Esophagus (tissue), 2 donors: Measurements from ENCODE around the gene SLC5A12. TPM values are rescaled to one million over a fixed set of nuclear protein-coding genes. Genes with fewer than 3 reads are reported as not detected.

Experiments used
- H3K27ac ChIP-seq, 2 donors: one replicate each; pipeline ENCODE4 v1.5.1; 2013; ENCODE audit warnings: low read depth in 2 of 2, mild to moderate bottlenecking in 2 of 2, inconsistent platforms in 1 of 2, low read length in 1 of 2, moderate library complexity in 1 of 2
- H3K27me3 ChIP-seq, 2 donors: one replicate each; pipeline ENCODE4 v1.6.1; 2013; ENCODE audit warnings: low read length in 2 of 2, control low read depth in 1 of 2, mild to moderate bottlenecking in 1 of 2; ENCODE audit not compliant: insufficient read depth in 2 of 2, control insufficient read depth in 1 of 2
- H3K36me3 ChIP-seq, 2 donors: one replicate each; pipeline ENCODE4 v1.6.1; 2013; ENCODE audit warnings: low read length in 1 of 2; ENCODE audit not compliant: control insufficient read depth in 2 of 2, insufficient read depth in 2 of 2
- H3K4me1 ChIP-seq, 2 donors: one replicate each; pipeline ENCODE4 v1.6.1; 2013; ENCODE audit warnings: low read length in 1 of 2; ENCODE audit not compliant: control insufficient read depth in 2 of 2, insufficient read depth in 2 of 2
- H3K4me3 ChIP-seq, 2 donors: one replicate each; pipeline ENCODE4 v1.5.1; 2013; ENCODE audit warnings: low read length in 2 of 2, mild to moderate bottlenecking in 2 of 2, low read depth in 1 of 2, moderate library complexity in 1 of 2
- H3K9me3 ChIP-seq, 2 donors: one replicate each; pipeline ENCODE4 v1.6.1; 2013; ENCODE audit warnings: mild to moderate bottlenecking in 2 of 2, low read depth in 1 of 2, low read length in 1 of 2, moderate library complexity in 1 of 2; ENCODE audit not compliant: control insufficient read depth in 2 of 2, insufficient read depth in 1 of 2
- WGBS, 2 donors: extraction: QIAGEN DNeasy Blood & Tissue Kit; methylation state at CpG; one replicate each; pipeline ENCODE4 v1.1.7; 2013; 5-methylcytosine and 5-hydroxymethylcytosine counted together
- polyA plus RNA-seq, 2 donors: library from polyadenylated mRNA; stranded (reverse); fragments of 200-250 nt; gene quantifications; one replicate each; pipeline ENCODE4 v1.2.3, GENCODE V29; 2013
- donor health status: healthy with polysubstance abuse.
- donor health status: Bipolar disorder and iron deficiency.

Gene SLC5A12
- polyA plus RNA-seq, 2 donors = 0.02 TPM; not detected in 1

DNA sequence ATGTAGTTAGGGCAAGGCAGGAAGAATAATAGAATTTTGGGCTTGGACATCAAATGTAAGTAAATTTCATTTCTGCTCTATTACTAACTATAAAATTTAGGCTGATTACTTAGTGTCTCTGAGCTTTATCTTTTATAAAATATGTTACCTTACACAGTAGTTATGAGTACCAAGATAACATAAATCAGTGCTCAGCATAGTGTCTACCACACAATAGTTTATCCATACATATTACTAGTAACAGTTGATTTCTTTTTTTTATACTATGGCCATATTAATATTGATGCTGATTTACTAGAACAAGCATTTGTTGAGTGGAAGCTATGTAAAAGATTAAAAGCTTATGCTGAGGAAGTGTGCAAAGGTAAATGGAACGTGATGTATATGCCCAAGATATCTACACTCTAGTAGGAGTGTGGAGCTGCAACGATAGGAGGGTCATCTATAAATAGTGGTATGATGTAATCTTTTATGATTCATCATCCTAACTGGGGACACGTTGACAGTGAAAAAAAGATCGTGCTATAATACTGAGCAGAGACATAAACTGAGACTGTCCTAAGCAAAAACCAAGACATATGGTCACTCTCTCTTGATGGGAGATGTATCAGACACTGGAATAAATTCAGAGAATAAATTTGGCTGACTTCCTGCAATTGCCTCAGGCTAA, 8.7 kb upstream of the SLC5A12 start:
- Histone ChIP-seq H3K36me3 (no peaks in the 10 kb centered on the region), H3K9me3 (no peaks in the 10 kb centered on the region), H3K27me3 (no peaks in the 10 kb centered on the region), H3K27ac (no peak overlapping the region), H3K4me3 (no peak overlapping the region), H3K4me1 (no peaks in the 10 kb centered on the region)
- WGBS, 2 donors = 44 to 51% methylated on average over 4 of the region's 4 CpGs

DNA sequence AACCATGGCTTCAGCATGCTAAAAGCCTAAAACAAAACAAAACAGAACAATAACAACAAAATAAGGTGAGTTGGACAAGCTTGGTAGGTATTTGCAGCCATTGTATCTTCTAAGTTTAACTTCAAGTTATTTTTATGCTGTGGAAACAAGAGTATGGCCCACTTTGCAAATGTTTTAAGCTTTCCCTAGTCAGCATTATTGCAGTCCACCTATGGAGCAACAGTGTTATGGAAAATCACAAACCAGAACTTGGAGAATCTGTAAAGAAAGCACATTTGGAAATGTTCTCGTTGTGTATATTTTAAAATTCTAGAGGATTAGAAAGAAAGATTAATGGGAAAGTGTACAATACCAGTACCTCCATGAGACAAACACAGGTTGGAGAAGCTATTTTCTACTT, 7.4 kb upstream of the SLC5A12 start:
- whole genome bisulfite sequencing, 2 donors = 53 to 64% methylated on average over 1 of the region's 1 CpG
- Histone ChIP-seq H3K4me3 (no peak overlapping the region), H3K27ac (no peak overlapping the region), H3K27me3 (no peaks in the 10 kb centered on the region), H3K4me1 (no peaks in the 10 kb centered on the region), H3K9me3 (no peaks in the 10 kb centered on the region), H3K36me3 (no peaks in the 10 kb centered on the region)

DNA sequence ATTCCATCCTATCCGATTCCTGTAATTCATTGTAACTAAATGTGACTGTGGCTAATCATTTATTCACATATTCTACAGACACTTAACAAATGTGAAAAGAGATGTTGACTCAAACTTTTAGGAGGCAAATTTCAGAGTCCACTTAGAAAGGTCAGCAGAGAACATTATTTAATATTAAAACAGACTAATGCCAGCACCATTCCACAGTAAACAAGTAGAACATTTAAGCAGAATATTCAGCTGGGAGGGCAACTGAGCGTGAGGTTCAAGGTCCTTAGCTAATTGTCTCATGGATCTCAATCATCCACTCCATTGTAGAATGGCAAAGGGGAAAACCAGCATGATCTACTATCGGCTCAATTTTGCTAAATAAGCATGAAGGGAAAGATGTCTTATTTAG, 5.1 kb upstream of the SLC5A12 start:
- no peaks in the 10 kb centered on the region for H3K36me3 ChIP-seq
- no peaks in the 10 kb centered on the region for H3K4me1 ChIP-seq
- H3K27me3 ChIP-seq = no peaks in the 10 kb centered on the region
- H3K27ac ChIP-seq = no peak overlapping the region
- 86 to 89% methylated on average over 3 of the region's 3 CpGs for WGBS, 2 donors
- no peaks in the 10 kb centered on the region for H3K9me3 ChIP-seq
- no peak overlapping the region for H3K4me3 ChIP-seq

DNA sequence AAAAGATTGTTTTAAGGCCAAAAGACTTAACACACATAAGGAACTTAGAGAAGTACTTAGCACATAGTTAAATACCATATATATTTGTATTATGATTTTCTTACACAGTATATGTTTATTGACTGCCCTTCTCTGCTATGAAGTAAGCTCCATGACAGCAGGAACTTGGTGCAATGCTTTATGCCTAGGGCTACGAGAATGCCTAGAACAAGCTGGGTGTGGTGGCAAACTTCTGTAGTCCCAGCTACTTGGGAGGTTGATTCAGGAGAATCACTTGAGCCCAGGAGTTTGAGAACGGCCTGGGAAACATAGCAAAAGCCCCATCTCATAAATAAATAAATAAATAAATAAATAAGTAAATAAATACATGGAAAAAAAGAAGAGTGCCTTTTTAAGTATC, 1.9 kb downstream of the SLC5A12 start:
- no peak overlapping the region for H3K4me3 ChIP-seq
- 48 to 58% methylated on average over 2 of the region's 2 CpGs for WGBS, 2 donors
- no peaks in the 10 kb centered on the region for H3K27me3 ChIP-seq
- H3K9me3 ChIP-seq = no peaks in the 10 kb centered on the region
- H3K4me1 ChIP-seq = no peaks in the 10 kb centered on the region
- no peaks in the 10 kb centered on the region for H3K36me3 ChIP-seq
- no peak overlapping the region for H3K27ac ChIP-seq

DNA sequence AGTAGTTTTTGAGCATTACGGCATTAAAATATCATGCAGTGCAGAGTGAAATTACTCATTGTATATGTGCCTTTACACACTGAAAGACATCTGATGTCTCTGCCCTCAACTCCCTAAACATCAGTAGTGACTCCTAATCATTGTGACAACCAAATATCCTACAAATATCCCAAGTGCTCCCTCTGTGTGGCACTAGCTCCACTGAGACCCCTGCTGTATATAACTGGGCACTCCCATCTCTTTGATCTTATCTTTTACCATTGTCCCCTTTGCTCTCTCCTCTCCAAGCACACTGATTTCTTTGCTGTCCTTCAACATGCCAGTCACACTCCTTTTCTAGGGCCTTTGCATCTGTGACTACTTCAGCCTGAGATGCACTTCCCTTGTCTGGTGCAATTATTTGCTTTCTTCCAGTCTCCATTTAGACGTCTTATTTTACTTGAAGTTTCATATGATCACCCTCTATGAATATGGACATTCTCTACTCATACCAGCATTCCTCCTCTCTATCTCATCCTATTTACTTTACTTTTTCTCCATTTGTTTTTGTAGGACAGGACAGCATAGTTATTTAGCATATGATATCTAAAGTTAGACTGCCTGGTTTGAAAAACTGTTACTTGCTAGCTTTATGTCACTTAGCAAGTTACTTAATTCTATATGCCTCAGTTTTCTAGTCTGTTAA, 2.4 kb downstream of the SLC5A12 start:
- Histone ChIP-seq H3K36me3 (no peaks in the 10 kb centered on the region), H3K4me3 (no peak overlapping the region), H3K27me3 (no peaks in the 10 kb centered on the region), H3K9me3 (no peaks in the 10 kb centered on the region), H3K27ac (no peak overlapping the region), H3K4me1 (no peaks in the 10 kb centered on the region)
- 74 to 84% methylated on average over 2 of the region's 2 CpGs for WGBS, 2 donors

DNA sequence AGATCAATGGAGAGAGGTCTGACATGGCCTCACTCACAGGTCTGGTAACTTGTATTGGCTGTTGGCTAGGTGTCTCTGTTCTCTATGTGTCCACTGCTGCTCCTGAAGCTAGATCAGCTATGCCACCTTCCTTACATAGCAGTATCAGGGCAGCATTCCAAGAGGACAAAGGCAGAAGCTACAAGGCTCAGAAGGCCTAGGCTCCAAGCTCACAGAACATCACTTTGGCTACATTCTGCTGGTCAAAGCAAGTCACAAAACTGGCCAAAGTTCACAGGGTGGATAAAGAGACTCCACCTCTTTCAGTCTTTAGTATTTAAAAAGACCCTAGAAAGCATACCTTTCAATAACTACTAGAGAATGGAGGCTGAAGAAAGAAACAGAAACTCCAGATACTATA, 4.1 kb downstream of the SLC5A12 start:
- no peak overlapping the region for H3K4me3 ChIP-seq
- H3K27me3 ChIP-seq = no peaks in the 10 kb centered on the region
- H3K4me1 ChIP-seq = no peaks in the 10 kb centered on the region
- H3K36me3 ChIP-seq = no peaks in the 10 kb centered on the region
- H3K9me3 ChIP-seq = no peaks in the 10 kb centered on the region
- no peak overlapping the region for H3K27ac ChIP-seq

DNA sequence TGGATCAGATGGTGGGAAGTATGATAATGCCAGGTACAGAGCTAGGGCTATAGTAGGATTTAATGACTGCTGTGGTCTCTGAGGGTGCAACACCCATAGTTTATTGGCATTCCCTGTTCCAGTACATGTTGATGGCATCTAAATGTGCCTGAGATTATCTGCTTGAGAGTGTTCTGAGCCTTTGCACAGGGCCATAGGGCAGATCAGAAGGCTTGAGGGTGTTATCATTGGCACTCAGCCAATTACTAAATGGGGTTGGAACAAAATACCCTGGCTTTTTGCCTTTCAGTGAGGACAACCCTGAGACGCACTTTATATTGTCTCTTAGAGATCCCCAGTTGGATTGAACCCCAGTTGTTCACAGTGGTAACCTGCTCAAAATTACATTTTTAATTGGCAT, 6.7 kb downstream of the SLC5A12 start:
- 23 to 38% methylated on average over 1 of the region's 1 CpG for WGBS, 2 donors
- H3K4me3 ChIP-seq = no peak overlapping the region

DNA sequence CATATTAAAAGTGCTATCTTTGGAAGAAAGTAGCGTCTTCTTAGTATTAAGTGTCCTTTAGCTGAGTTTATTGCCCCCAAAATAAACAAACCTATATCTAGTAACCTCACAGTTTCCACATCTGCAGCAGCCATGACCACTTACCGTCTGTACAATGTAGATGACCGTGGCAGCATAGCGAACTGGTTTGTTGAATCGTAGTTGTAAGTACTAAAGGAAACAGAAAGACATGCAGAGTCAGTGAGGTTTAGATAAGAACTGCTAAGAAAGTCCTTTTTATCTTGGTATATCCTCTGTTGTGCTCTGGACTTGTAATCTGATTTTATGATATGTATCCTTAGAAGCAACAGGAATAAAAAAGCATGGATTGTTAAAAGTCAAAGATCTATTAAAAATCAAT, 9.4 kb downstream of the SLC5A12 start:
- Histone ChIP-seq H3K27me3 (no peaks in the 10 kb centered on the region), H3K9me3 (no peaks in the 10 kb centered on the region), H3K4me1 (no peaks in the 10 kb centered on the region), H3K27ac (no peak overlapping the region), H3K36me3 (no peaks in the 10 kb centered on the region), H3K4me3 (no peak overlapping the region)
- WGBS, 2 donors = 60 to 63% methylated on average over 5 of the region's 5 CpGs

More for the DNA sequence above, 6.7 kb downstream of the SLC5A12 start:
- Histone ChIP-seq H3K36me3 (no peaks in the 10 kb centered on the region), H3K27ac (no peak overlapping the region), H3K4me1 (no peaks in the 10 kb centered on the region), H3K27me3 (no peaks in the 10 kb centered on the region), H3K9me3 (no peaks in the 10 kb centered on the region)

DNA sequence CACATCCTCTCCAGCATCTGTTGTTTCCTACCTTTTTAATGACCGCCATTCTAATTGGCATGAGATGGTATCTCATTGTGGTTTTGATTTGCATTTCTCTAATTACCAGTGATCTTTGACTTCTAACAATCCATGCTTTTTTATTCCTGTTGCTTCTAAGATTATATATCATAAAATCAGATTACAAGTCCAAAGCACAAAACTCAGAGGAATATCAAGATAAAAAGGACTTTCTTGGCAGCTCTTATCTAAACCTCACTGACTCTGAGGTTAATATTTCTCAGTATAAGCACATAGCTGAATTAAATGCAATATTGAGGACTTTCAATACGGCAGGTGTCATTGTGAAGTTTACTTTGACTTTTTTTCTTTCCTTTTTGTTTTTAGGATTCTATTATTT, 11.4 kb downstream of the SLC5A12 start:
- Histone ChIP-seq H3K4me3 (no peak overlapping the region), H3K9me3 (no peaks in the 10 kb centered on the region), H3K4me1 (no peaks in the 10 kb centered on the region), H3K27ac (no peak overlapping the region), H3K27me3 (no peaks in the 10 kb centered on the region), H3K36me3 (no peaks in the 10 kb centered on the region)
- WGBS, 2 donors = 81 to 91% methylated on average over 2 of the region's 2 CpGs
